ENCODE data around the gene TMPRSS9. TPM values are rescaled to one million over a fixed set of nuclear protein-coding genes. Genes with fewer than 3 reads are reported as not detected.
A peak's percentile ranks its signal among the peaks of the same experiment; 100 is the strongest.
"Not testable (repeated sequence)": the region's sequence is repeated elsewhere in the genome, so short reads cannot be mapped to it uniquely, and the experiment has no call there.

The TMPRSS9 gene
- total RNA-seq, 1 donor from 2014 or later, result not detected

DNA sequence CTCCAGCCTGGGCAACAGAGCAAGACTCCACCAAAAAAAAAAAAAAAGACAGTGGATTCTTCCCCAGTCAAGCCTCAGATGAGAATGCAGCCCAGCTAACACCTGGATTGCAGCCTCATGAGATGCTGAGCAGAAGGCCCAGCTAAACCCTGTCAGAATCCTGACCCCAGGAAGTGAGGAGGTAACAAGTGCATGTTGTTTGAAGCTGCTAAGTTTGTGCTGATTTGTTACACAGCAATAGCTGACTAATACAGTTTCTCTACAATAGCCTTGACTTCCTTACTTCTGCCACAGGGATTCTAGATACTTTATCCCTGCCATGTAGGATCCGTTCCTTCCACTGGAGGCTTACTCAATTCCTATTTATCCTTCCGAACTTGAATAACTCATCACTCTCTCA, 20.5 kb downstream of the TMPRSS9 start:
- intact Hi-C loops (cut with micrococcal nuclease), result no loop called here
- ATAC-seq (no peak), DNase-seq (no peak)

DNA sequence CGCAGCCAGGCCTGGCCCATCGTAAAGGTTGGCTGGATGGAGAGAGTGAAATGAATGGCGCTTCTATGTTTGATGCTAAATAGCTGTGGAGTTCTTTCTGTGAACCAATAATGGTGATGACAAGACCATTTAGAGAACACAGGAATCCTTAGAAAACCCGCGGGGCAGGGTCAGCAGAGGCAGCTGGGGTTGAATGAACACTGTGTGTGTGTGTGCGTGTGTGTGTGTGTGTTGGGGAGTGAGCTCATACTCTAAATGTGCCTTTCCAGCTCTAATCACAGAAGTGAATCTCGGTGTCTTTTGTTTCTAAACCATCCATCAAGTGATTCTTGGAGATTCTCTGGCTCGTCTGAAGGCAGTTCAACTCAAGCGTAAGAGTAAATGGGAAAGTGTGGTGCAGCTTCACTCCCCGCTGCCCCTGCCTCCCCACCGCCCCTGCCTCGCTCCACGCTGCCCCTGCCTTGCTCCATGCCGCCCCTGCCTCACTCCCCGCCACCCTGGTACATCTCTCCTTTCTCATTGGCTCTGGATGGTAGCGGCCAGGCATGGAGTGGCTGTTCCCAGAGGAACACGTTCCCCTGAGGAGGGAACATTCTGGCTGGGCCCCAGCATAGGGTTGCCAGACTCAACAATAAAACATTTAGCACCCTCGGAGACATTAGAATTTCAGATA, 21.2 kb downstream of the TMPRSS9 start:
- no peak for DNase-seq
- intact Hi-C loops (cut with micrococcal nuclease), result no loop called here
- ATAC-seq, result no peak

DNA sequence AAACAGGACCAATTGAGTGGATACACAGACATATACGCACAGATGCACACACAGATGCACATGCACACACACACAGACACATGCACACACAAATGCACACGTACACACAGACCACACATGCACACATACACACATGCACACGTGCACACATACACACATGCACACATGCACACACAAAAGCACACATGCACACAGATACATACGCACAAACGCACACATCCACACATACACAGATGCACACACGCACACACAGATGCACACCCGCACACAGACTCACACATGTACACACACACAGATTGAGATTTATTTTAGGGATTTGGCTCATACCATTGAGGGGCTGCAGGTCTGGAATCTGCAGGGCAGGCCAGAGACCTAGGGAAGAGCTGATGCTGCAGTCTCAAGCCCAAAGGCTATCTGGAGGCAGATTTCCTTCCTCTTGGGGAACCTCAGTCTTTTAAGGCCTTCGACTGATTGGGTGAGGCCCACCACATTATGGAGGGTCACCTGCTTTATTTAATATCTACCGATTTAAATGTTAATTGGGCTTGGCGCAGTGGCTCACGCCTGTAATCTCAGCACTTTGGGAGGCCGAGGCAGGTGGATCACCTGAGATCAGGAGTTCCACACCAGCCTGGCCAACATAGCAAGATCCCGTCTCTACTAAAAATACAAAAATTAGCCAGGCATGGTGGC, 22.6 kb downstream of the TMPRSS9 start:
- ATAC-seq, result no peak
- DNase-seq, result no peak
- intact Hi-C loops (cut with micrococcal nuclease), result no loop called here

- intact Hi-C loops (cut with micrococcal nuclease), result no loop called here
- ATAC-seq, result no peak
- no peak for DNase-seq
These were observed 25.1 kb downstream of the TMPRSS9 start for GRCh38 chr19:2385053-2385721.

GRCh38 chr19:2387367-2388288, 27.6 kb downstream of the TMPRSS9 start:
- intact Hi-C loops (cut with micrococcal nuclease), result no loop called here

DNA sequence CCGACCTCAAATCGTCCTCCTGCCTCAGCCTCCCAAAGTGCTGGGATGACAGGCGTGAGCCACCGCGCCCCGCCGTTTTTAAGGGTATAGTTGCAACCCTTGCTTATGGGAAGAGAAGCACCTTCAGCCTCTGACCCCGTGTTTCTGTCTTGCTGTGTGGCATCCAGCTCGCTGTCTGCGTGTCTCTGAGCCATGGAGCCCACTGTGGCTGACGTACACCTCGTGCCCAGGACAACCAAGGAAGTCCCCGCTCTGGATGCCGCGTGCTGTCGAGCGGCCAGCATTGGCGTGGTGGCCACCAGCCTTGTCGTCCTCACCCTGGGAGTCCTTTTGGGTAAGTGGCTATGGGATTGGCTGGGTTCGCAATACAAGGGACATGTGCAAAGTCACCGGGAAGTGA, 29.5 kb downstream of the TMPRSS9 start:
- intact Hi-C loops (cut with micrococcal nuclease), result no loop called here
- ATAC-seq, result no peak

More at GRCh38 chr19:2387367-2388288, 27.6 kb downstream of the TMPRSS9 start:
- no peak for ATAC-seq
- no peak for DNase-seq

DNA sequence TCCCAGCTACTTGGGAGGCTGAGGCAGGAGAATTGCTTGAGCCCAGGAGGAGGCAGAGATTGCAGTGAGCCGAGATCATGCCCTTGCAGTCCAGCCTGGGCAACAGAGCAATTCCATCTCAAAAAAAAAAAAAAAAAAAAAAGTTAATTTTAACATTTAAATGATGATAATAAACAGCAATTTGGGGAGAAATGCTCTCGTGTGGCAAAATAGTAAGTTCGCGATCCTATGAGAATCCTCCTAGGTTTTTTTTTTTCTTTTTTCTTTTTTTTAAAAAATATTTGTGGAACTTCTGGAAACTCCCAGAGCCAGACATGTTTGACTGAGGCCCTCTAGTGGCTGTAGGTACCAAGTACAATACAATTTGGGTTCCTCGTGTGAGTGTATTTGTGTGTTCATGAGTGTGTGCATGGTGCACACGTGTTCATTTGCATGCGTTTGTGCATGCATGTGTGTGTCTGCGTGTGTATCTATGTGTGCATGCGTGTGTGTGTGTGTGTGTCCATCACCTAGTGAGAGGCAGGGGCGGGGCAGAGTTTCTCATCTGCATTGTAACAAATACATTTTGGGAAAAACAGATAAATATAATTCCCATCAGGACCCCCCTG, 31.2 kb downstream of the TMPRSS9 start:
- no peak for DNase-seq
- ATAC-seq, result peak; percentile 50

More for the DNA sequence above, 29.5 kb downstream of the TMPRSS9 start:
- no peak for DNase-seq

GRCh38 chr19:2392366-2392765, 32.3 kb downstream of the TMPRSS9 start:
- intact Hi-C loops (cut with micrococcal nuclease), result no loop called here
- ATAC-seq, result no peak
- DNase-seq, result no peak

More for the DNA sequence above, 31.2 kb downstream of the TMPRSS9 start:
- intact Hi-C loops (cut with micrococcal nuclease), result no loop called here

- intact Hi-C loops (cut with micrococcal nuclease); DNase-seq; ATAC-seq: not testable (repeated sequence)
These were observed 32.8 kb downstream of the TMPRSS9 start for GRCh38 chr19:2392899-2393298.

GRCh38 chr19:2394054-2394441, 34.0 kb downstream of the TMPRSS9 start:
- intact Hi-C loops (cut with micrococcal nuclease), result no loop called here
- ATAC-seq (no peak), DNase-seq (no peak)

DNA sequence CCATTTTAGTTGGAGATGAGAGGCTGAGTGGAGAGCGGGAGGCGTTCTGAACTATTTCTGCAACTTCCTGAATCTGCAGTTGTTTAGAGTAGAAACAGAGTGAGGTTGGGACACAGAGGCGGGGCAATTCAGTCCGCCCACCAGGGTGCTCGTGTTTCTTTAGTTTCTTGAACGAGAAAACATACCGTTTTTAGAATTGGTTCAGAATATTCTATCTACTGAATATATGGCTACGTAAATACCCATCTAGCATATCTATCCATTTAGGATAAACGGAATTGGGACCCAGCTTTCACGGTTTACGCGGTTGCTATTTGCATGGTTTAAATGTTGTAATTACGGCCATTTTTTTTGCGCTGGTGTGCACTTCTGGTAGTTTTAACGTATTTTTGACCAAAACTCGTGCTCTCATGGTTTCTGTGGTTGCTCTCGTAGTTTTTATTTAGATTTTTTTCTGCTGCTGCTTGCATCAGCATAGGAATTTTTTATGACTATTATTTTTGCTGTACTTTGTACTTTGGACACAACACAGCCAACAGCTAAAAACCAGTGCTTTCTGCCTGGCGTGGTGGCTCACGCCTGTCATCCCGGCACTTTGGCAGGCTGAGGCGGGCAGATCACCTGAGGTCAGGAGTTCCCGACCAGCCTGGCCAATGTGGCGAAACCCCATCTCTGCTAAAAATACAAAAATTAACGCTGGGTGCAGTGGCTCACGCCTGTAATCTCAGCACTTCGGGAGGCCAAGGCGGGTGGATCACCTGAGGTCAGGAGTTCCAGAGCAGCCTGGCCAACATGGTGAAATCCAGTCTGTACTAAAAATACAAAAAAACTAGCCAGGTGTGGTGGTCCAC, 34.6 kb downstream of the TMPRSS9 start:
- ATAC-seq, result no peak
- intact Hi-C loops (cut with micrococcal nuclease), result no loop called here
- no peak for DNase-seq

- ATAC-seq; DNase-seq; intact Hi-C loops (cut with micrococcal nuclease): not testable (repeated sequence)
These were observed 35.3 kb downstream of the TMPRSS9 start for GRCh38 chr19:2395293-2395829.

DNA sequence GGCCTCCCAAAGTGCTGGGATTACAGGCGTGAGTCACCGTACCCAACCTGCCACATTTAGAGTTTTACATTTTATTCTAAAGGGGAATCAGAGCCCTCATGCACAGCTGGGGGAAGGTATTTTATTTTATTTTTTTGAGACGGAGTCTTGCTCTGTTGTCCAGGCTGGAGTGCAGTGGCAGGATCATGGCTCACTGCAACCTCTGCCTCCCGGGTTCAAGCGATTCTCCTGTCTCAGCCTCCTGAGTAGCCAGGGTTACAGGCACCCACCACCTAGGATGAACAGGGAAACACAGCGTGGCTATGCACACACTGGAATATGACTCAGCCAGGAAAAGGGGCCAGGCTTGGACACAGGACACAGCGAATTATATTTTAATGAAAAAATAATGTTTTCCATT, 37.1 kb downstream of the TMPRSS9 start:
- DNase-seq; intact Hi-C loops (cut with micrococcal nuclease); ATAC-seq: not testable (repeated sequence)

- no peak for ATAC-seq
- intact Hi-C loops (cut with micrococcal nuclease), result no loop called here
- no peak for DNase-seq
These were observed 38.8 kb downstream of the TMPRSS9 start for GRCh38 chr19:2398735-2399305.

DNA sequence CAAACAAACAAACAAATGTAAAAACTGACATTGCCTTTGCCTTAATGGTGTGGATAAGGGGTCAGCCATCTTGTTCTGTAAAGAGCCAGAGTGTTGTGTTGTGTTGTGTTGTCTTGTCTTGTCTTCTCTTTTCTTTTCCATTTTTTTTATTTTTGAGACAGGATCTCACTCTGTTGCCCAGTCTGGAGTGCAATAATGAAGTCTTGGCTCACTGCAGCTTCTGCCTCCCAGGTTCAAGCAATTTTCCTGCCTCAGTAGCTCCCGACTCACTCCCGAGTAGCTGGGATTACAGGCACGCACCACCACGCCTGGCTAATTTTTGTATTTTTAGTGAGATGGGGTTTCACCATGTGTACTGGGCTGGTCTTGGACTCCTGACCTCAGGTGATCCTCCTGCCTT, 39.5 kb downstream of the TMPRSS9 start:
- intact Hi-C loops (cut with micrococcal nuclease), result no loop called here
- DNase-seq (no peak), ATAC-seq (no peak)

GRCh38 chr19:2408247-2408646, 48.2 kb downstream of the TMPRSS9 start:
- DNase-seq (no peak), ATAC-seq (no peak)
- intact Hi-C loops (cut with micrococcal nuclease), result no loop called here

- ATAC-seq (no peak), DNase-seq (no peak)
- intact Hi-C loops (cut with micrococcal nuclease), result no loop called here
These were observed 49.4 kb downstream of the TMPRSS9 start for GRCh38 chr19:2409352-2409912.

All from left ventricle myocardium superior (tissue), 1 donor.